Activated CD8-positive, alpha-beta memory T cell treated with anti-CD3 and anti-CD28 coated beads, Interleukin-2, amount 50 U/mL, for 24 hours (primary cell): Measurements from ENCODE around the gene RALY.
"Not testable (repeated sequence)": the region's sequence is repeated elsewhere in the genome, so short reads cannot be mapped to it uniquely, and the experiment has no call there.

Experiments
- DNase-seq: peaks from one replicate; pipeline ENCODE4 v3.0.0-alpha.2; 2020; ENCODE audit errors: extremely low read depth

The RALY gene

GRCh38 chr20:34105978-34106675 is 112.4 kb downstream of the RALY start:
- DNase-seq: no peak

GRCh38 chr20:34108616-34109174 is 115.0 kb downstream of the RALY start:
- DNase-seq: no peak

DNA sequence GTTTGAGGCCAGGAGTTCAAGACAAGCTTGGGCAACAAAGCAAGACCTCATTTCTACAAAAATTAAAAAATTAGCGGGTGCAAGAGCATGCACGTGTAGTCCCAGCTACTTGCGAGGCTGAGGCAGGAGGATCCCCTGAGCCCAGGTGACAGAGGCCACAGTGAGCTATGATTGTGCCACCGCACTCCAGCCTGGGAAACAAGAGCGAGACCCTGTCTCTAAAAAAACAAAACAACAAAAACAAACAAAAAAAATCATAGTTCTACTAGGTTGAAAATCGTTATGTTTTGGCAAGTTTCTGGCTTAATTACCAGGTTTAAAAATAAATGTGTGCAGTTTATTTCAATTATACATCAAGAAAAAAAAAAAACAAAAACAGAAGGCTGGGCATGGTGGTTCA is 115.7 kb downstream of the RALY start:
- DNase-seq: no peak

- DNase-seq: no peak
Measured at GRCh38 chr20:34110025-34110744, 116.5 kb downstream of the RALY start.

DNA sequence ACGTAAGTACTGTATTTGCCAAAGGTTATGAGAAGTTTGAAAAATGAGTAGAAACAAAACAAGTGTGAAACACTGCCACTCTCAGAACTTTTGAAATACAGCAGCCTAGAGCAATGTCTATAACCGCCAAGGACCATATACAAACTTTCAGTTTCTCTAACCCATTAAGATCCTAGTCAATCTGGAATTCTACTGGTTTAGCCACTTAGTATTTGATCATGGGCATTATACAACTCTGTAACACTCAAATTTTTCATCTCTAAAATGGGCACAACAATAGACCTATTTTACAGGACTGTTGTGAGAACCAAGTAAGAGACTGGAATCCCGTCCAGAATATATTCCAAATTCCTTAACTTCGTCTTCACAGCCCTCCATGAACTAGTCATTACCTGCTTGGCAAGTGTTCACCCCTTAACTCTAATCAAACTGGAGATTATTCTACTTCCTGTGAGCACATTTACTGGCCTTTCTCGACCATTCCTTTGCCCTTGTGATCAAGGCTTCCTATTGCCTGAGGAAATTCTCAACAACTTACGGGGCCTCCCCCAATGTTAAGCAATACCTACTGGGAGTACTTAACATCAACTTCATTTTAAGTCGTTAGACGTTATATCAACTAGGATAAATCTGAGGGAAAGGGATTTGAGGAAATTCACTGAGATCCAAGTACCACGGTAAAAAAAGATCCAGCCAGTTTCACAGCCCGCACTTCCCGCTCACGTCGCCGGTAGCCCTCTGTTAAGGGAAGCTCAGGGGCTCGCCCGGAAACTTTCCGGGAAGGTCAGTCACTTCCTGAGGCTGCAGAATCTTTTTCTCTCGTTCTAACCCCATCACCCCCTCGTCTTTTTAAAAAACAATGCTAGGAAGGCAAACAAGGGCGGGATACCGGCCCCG is 117.3 kb downstream of the RALY start:
- DNase-seq: no peak

DNA sequence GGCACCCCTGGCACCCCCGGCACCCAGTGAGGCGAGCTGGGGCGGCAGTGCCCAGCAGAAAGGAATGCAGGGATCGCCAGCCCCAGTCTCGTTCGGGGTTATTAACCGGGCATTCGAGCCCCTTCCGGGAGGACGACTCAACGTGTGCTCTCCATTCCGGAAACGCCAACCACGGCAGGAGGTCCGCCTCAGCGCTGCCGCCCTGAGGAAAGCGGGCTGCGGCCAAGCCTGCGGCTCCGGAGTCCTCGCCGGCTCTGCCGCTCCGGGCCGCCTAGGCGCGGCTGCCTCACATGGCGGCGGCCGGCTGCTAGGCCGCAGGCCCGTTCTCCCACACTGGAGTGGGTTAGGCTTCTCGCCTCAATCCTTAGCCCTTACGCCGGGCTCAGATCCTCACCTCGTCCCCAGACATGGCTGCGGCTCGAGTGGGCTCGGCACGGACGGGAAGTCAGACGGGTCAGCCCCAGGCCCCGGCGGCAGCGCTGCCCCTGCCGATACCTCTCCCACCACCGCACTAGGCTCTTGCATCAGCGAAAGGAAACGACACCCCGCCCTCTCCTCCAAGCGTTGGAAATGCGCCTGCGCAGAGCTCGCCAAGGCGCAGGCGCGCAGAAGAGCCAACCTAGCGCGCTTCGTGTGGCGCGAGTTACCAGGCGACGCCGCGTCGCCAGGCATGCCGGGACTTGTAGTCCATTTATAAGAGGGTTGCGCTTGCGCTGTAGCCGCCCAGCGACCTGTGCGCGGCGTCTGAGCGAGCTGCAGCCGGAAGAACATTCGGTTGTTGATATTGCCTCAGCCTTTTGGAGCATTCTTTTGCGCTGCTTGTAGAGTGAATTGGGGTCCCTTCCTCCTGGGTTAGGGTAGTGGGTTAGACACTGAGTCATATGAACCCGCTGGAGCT is 118.2 kb downstream of the RALY start, which contains the start of gene EIF2S2:
TSS of gene EIF2S2 (minus strand) at position 542 of the 898 bp plus-strand sequence. CDS start at position 409, 133 bp downstream.
- peak; percentile 80 for DNase-seq

- DNase-seq: no peak
Measured at GRCh38 chr20:34112600-34113101, 118.9 kb downstream of the RALY start.

GRCh38 chr20:34114809-34115208 is 121.1 kb downstream of the RALY start:
- no peak for DNase-seq

GRCh38 chr20:34115232-34115631 is 121.5 kb downstream of the RALY start:
- DNase-seq: no peak

GRCh38 chr20:34120213-34120612 is 126.5 kb downstream of the RALY start:
- no peak for DNase-seq

DNA sequence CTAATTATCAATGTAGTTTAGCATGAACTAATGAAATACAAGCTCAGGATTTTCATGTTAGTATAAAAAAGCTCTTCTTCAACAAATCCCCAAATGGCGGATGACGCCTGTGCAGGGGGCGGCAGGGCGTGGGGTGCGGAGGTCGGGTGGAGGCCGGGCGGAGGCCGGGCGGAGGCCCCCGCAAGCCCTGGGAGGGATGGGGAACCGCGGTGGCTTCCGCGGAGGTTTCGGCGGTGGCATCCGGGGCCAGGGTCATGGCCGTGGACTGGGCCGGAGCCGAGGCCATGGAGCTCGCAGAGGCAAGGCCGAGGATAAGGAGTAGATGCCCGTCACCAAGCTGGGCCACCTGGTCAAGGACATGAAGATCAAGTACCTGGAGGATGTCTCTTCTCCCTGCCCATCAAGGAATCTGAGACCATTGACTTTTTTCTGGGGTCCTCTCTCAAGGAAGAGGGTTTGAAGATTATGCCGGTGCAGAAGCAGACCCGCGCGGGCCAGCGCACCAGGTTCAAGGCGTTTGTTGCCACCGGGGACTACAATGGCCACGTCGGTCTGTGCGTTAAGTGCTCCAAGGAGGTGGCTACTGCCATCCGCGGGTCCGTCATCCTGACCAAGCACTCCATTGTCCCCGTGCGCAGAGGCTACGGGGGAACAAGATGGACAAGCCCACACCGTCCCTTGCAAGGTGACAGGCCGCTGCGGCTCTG is 128.7 kb downstream of the RALY start:
- DNase-seq: no peak

DNA sequence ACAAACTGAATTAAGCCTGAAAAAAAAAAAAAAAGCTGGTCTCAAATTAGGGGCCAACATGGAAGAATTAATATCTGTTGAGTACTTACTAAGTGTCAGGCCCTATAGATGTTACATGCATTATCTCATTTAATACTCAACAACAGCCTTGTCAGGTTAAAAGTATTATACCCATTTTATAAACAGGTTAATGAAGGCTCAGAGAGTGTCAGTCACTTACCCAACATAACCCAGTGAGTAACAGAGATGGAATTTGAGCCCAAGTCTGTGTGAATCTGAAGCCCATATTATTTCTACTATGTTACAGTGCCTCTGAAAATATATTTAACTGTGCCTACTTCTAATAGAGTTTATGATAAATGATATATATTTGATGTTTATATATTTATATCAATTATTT is 129.6 kb downstream of the RALY start:
- no peak for DNase-seq

DNA sequence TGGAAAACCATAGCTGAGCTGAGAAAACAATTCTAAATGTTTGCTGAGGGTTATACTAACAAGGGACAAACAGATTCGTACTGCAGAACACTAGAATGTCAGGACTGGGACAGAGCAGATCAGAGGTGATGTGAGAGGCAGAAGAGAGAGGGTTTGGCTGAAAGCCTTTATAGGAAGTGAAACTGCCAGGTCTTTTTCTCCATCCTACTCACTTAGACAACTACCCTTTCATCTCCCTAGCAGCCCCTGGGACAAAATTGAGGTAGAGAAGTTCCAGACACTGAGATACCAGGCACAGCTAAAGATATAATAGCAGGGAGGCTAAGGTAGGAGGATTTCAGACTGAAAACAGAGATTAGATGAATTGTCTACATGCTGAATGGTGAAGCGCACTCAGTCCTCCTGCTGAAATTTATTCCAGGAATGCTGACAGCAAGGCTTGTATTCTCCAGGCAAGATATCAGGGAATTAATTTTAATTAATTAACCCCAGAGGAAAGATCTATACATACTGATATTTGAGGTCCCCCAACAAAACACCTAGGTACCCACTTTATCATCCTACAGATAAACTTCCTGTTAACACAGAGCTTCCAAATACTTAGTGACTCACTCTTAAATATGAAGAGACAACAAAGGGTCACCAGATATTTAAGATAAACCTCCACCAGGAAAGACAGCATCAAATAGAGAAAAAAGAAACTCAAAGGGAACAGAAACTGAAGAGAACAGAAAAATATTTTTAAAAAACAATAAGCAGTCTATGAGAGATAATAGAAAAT is 130.9 kb downstream of the RALY start:
- DNase-seq: no peak

DNA sequence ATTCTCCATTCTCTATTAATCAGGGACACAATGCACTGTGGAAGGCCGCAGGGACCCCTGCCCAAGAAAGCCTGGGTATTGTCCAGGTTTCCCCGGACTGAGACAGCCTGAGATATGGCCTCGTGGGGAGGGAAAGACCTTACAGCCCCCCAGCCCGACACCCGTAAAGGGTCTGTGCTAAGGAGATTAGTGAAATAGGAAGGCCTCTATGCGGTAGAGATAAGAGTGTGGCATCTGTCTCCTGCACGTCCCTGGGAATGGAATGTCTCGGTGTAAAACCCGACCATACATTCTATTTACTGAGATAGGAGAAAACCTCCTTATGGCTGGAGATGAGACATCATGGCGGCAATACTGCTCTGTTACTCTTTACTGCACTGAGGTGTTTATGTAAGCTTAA is 134.1 kb downstream of the RALY start:
- DNase-seq: no peak

- no peak for DNase-seq
Measured at GRCh38 chr20:34129518-34130162, 135.9 kb downstream of the RALY start.

GRCh38 chr20:34131491-34131890 is 137.8 kb downstream of the RALY start:
- DNase-seq: no peak

GRCh38 chr20:34132491-34132890 is 138.8 kb downstream of the RALY start:
- DNase-seq: not testable (repeated sequence)

DNA sequence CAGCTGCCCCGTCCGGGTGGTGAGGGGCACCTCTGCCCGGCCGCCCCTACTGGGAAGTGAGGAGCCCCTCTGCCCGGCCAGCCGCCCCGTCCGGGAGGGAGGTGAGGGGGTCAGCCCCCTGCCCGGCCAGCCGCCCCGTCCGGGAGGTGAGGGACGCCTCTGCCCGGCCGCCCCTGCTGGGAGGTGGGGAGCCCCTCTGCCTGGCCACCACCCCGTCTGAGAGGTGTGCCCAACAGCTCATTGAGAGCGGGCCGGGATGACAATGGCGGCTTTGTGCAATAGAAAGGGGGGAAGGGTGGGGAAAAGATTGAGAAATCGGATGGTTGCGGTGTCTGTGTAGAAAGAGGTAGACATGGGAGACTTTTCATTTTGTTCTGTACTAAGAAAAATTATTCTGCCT is 139.2 kb downstream of the RALY start:
- DNase-seq: not testable (repeated sequence)

DNA sequence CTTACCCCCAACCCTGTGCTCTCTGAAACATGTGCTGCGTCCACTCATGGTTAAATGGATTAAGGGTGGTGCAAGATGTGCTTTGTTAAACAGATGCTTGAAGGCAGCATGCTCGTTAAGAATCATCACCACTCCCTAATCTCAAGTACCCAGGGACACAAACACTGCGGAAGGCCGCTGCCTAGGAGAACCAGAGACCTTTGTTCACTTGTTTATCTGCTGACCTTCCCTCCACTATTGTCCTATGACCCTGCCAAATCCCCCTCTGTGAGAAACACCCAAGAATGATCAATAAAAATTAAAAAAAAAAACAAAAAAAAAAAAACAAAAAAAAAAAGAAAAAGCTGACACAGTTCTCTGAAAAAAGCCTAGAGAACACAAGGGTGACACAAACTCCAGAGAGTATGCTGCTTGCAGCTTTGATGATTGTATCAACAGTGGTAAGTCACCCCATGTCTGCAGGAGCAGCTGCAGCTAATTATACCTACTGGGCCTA is 139.7 kb downstream of the RALY start:
- DNase-seq: not testable (repeated sequence)
